Measurements from ENCODE around the gene CDK8. TPM values are rescaled to one million over a fixed set of nuclear protein-coding genes. Genes with fewer than 3 reads are reported as not detected.
"Not testable (repeated sequence)": the region's sequence is repeated elsewhere in the genome, so short reads cannot be mapped to it uniquely, and the experiment has no call there.

Gene CDK8
- total RNA-seq, 1 experiment from 2014 or later = 9.4 TPM

GRCh38 chr13:26270707-26271106 is 16.8 kb downstream of the CDK8 start:
- intact Hi-C loops (cut with micrococcal nuclease; ENCODE audit: unreplicated experiment) = no loop called here
- Mint-ChIP-seq H3K4me1 (ENCODE audit: low read depth, unreplicated experiment) (peaks cover 10% of the 10 kb centered on the region), H3K4me3 (ENCODE audit: low read depth, unreplicated experiment) (no peak overlapping the region), H3K27ac (ENCODE audit: unreplicated experiment) (no peak overlapping the region), H3K27me3 (ENCODE audit: unreplicated experiment) (no peaks in the 10 kb centered on the region), H3K9me3 (ENCODE audit: low read depth, unreplicated experiment) (no peaks in the 10 kb centered on the region), H3K36me3 (ENCODE audit: insufficient read depth, unreplicated experiment) (no peaks in the 10 kb centered on the region)
- no peak for DNase-seq
- no peak for TF ChIP-seq CTCF (IDR thresholded peaks at IDR 0.05; ENCODE audit: unreplicated experiment)
- CTCF ChIA-PET = no interaction called here
- no TSS peak for BruUV-seq (replicated peaks)

- Mint-ChIP-seq H3K4me3 (ENCODE audit: low read depth, unreplicated experiment) (no peak overlapping the region), H3K4me1 (ENCODE audit: low read depth, unreplicated experiment) (no peaks in the 10 kb centered on the region), H3K27ac (ENCODE audit: unreplicated experiment) (no peak overlapping the region), H3K36me3 (ENCODE audit: insufficient read depth, unreplicated experiment) (no peaks in the 10 kb centered on the region), H3K27me3 (ENCODE audit: unreplicated experiment) (no peaks in the 10 kb centered on the region), H3K9me3 (ENCODE audit: low read depth, unreplicated experiment) (no peaks in the 10 kb centered on the region)
- BruUV-seq (replicated peaks) = no TSS peak
- TF ChIP-seq CTCF (IDR thresholded peaks at IDR 0.05; ENCODE audit: unreplicated experiment) = no peak
- CTCF ChIA-PET = no interaction called here
- intact Hi-C loops (cut with micrococcal nuclease; ENCODE audit: unreplicated experiment) = no loop called here
- no peak for DNase-seq
These were observed 18.7 kb downstream of the CDK8 start for GRCh38 chr13:26272621-26273020.

- H3K4me3 Mint-ChIP-seq (ENCODE audit: low read depth, unreplicated experiment) = no peak overlapping the region
- no peak overlapping the region for H3K27ac Mint-ChIP-seq (ENCODE audit: unreplicated experiment)
- no peaks in the 10 kb centered on the region for H3K4me1 Mint-ChIP-seq (ENCODE audit: low read depth, unreplicated experiment)
- no peaks in the 10 kb centered on the region for H3K36me3 Mint-ChIP-seq (ENCODE audit: insufficient read depth, unreplicated experiment)
- no peak for DNase-seq
- H3K27me3 Mint-ChIP-seq (ENCODE audit: unreplicated experiment) = no peaks in the 10 kb centered on the region
- BruUV-seq (replicated peaks) = no TSS peak
- intact Hi-C loops (cut with micrococcal nuclease; ENCODE audit: unreplicated experiment) = no loop called here
- H3K9me3 Mint-ChIP-seq (ENCODE audit: low read depth, unreplicated experiment) = no peaks in the 10 kb centered on the region
- CTCF ChIA-PET = no interaction called here
- no peak for TF ChIP-seq CTCF (IDR thresholded peaks at IDR 0.05; ENCODE audit: unreplicated experiment)
These were observed 26.4 kb downstream of the CDK8 start for GRCh38 chr13:26280295-26280694.

GRCh38 chr13:26280822-26281221 is 26.9 kb downstream of the CDK8 start:
- intact Hi-C loops (cut with micrococcal nuclease; ENCODE audit: unreplicated experiment) = no loop called here
- TF ChIP-seq CTCF (IDR thresholded peaks at IDR 0.05; ENCODE audit: unreplicated experiment) = no peak
- Mint-ChIP-seq H3K4me1 (ENCODE audit: low read depth, unreplicated experiment) (no peaks in the 10 kb centered on the region), H3K27ac (ENCODE audit: unreplicated experiment) (no peak overlapping the region), H3K4me3 (ENCODE audit: low read depth, unreplicated experiment) (no peak overlapping the region), H3K27me3 (ENCODE audit: unreplicated experiment) (no peaks in the 10 kb centered on the region), H3K36me3 (ENCODE audit: insufficient read depth, unreplicated experiment) (no peaks in the 10 kb centered on the region), H3K9me3 (ENCODE audit: low read depth, unreplicated experiment) (no peaks in the 10 kb centered on the region)
- no peak for DNase-seq
- CTCF ChIA-PET = no interaction called here
- BruUV-seq (replicated peaks) = no TSS peak

GRCh38 chr13:26285911-26286310 is 32.0 kb downstream of the CDK8 start:
- H3K9me3 Mint-ChIP-seq (ENCODE audit: low read depth, unreplicated experiment); BruUV-seq (replicated peaks); H3K4me3 Mint-ChIP-seq (ENCODE audit: low read depth, unreplicated experiment); H3K4me1 Mint-ChIP-seq (ENCODE audit: low read depth, unreplicated experiment); H3K27ac Mint-ChIP-seq (ENCODE audit: unreplicated experiment); CTCF ChIA-PET; H3K36me3 Mint-ChIP-seq (ENCODE audit: insufficient read depth, unreplicated experiment); DNase-seq; H3K27me3 Mint-ChIP-seq (ENCODE audit: unreplicated experiment); intact Hi-C loops (cut with micrococcal nuclease; ENCODE audit: unreplicated experiment): not testable (repeated sequence)

GRCh38 chr13:26288838-26289237 is 34.9 kb downstream of the CDK8 start:
- intact Hi-C loops (cut with micrococcal nuclease; ENCODE audit: unreplicated experiment); H3K9me3 Mint-ChIP-seq (ENCODE audit: low read depth, unreplicated experiment); BruUV-seq (replicated peaks); H3K36me3 Mint-ChIP-seq (ENCODE audit: insufficient read depth, unreplicated experiment); H3K4me3 Mint-ChIP-seq (ENCODE audit: low read depth, unreplicated experiment); H3K4me1 Mint-ChIP-seq (ENCODE audit: low read depth, unreplicated experiment); DNase-seq; H3K27ac Mint-ChIP-seq (ENCODE audit: unreplicated experiment); H3K27me3 Mint-ChIP-seq (ENCODE audit: unreplicated experiment): not testable (repeated sequence)
- CTCF ChIA-PET = interaction anchor here (0.6 kb wide), 1 partner anchor 72 kb away, joined by 6 read pairs; no protein-coding TSS in a partner anchor
